ENCODE data around the gene ACTN2. TPM values are rescaled to one million over a fixed set of nuclear protein-coding genes. Genes with fewer than 3 reads are reported as not detected.

Gene ACTN2
- polyA plus RNA-seq, 3 donors, result 0.07 TPM; not detected in 2

DNA sequence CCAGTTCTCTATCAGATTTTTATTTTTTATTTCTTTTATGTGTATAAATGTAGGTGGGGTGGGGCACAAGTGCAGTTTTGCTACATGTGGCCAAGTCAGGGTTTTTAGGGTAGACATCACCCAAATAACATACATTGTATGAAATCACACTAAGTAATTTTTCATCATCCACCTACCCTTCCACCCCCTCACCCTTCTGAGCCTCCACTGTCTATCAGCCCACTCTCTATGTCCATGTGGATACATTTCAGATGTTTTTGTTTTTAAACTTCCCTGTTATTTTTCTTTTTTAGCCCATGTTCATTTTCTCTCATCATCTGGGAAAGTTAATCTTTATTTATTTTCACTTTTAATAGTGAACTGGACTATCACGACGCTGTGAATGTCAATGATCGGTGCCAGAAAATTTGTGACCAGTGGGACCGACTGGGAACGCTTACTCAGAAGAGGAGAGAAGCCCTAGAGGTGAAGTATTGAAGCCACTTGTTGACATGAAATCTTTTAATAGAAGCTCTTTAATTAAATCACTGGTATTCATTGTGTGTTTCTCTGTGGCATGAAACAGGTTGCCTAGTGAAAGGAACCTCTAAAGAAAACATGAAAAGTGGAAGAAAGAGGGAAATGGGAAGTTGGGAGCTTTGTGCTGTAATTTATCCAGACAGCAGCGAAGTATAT, 61.1 kb downstream of the ACTN2 start:
- H3K27ac Mint-ChIP-seq, result no peak overlapping the region
- H2AFZ ChIP-seq (ENCODE audit: insufficient read depth, low read depth, low read length, poor library complexity, severe bottlenecking), result no peak overlapping the region
- TF ChIP-seq, protein P1, sequence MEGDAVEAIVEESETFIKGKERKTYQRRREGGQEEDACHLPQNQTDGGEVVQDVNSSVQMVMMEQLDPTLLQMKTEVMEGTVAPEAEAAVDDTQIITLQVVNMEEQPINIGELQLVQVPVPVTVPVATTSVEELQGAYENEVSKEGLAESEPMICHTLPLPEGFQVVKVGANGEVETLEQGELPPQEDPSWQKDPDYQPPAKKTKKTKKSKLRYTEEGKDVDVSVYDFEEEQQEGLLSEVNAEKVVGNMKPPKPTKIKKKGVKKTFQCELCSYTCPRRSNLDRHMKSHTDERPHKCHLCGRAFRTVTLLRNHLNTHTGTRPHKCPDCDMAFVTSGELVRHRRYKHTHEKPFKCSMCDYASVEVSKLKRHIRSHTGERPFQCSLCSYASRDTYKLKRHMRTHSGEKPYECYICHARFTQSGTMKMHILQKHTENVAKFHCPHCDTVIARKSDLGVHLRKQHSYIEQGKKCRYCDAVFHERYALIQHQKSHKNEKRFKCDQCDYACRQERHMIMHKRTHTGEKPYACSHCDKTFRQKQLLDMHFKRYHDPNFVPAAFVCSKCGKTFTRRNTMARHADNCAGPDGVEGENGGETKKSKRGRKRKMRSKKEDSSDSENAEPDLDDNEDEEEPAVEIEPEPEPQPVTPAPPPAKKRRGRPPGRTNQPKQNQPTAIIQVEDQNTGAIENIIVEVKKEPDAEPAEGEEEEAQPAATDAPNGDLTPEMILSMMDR (IDR thresholded peaks at IDR 0.05), result no peak
- H3K9ac ChIP-seq (ENCODE audit: insufficient read depth, low read length, poor library complexity, severe bottlenecking), result no peak overlapping the region
- H3K4me1 Mint-ChIP-seq, result peaks cover 4% of the 10 kb centered on the region
- H3K4me3 Mint-ChIP-seq, result no peak overlapping the region
- H3K4me1 ChIP-seq (ENCODE audit: control insufficient read depth in 1 of 2, insufficient read depth in 2 of 2, low read length in 2 of 2), result no peaks in the 10 kb centered on the region
- H3K27me3 Mint-ChIP-seq (ENCODE audit: low read depth in 3 of 3), result peaks cover 2 to 13% (median 5%) of the 10 kb centered on the region in 3 donors
- H3K36me3 Mint-ChIP-seq, result no peaks in the 10 kb centered on the region
- no peaks in the 10 kb centered on the region for H3K36me3 ChIP-seq (replicated peaks in 1 of 2; ENCODE audit: control insufficient read depth in 1 of 2, insufficient read depth in 2 of 2, low read length in 2 of 2)
- no peaks in the 10 kb centered on the region for H3K27me3 ChIP-seq (ENCODE audit: control insufficient read depth in 2 of 2, insufficient read depth in 2 of 2, low read length in 2 of 2)
- no peak overlapping the region for H3K27ac ChIP-seq (ENCODE audit: low read depth in 1 of 2, low read length in 2 of 2)
- H3K4me2 ChIP-seq (replicated peaks; ENCODE audit: extremely low read depth, low read length, poor library complexity, severe bottlenecking), result no peak overlapping the region
- peaks cover 0 to 2% (median 0%) of the 10 kb centered on the region in 7 donors for H3K9me3 Mint-ChIP-seq
- no peaks in the 10 kb centered on the region for H3K79me2 ChIP-seq (ENCODE audit: insufficient read depth, low read length)
- no peak for DNase-seq
- H3K4me3 ChIP-seq (replicated peaks in 1 of 3; ENCODE audit: low read depth in 2 of 3, low read length in 3 of 3), result no peak overlapping the region
- intact Hi-C loops (cut with micrococcal nuclease), result no loop called here
- WGBS (ENCODE audit: insufficient coverage), result no CpG with 5 or more reads among the region's 6 CpGs
- H4K20me1 ChIP-seq (ENCODE audit: insufficient read depth, low read length), result no peaks in the 10 kb centered on the region
- H3K9me3 ChIP-seq (replicated peaks in 1 of 2; ENCODE audit: control insufficient read depth in 1 of 2, insufficient read depth in 1 of 2, low read length in 2 of 2), result no peaks in the 10 kb centered on the region

DNA sequence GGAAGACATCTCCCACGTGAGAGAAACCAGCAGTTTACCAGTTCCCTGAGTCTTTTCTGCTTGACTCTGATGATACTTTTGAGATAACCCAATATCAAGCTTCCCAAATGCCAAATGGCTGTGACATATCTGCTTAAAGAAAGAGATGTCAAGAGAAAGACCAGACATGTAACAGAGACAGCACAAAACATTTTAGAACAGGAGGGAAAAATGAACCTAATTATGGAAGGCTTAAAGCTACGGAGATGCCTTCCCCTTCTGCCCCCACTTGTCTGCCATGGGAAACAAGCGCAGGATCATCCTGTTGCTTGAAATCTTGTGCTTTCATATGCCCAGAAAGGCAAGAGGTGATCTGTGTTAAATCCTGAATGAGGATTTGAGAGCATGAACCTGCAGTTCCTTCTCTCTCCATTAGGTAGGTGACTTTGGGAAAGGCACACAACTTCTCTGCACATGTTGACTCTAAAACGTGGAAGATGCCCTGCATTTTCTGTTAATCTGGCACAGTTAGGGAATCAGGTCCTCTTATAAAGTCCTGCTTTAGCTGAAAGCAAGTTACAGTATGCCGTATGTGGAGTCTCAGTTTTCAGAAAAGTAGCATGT, 62.1 kb downstream of the ACTN2 start:
- peaks cover 0 to 2% (median 0%) of the 10 kb centered on the region in 7 donors for H3K9me3 Mint-ChIP-seq
- no peak overlapping the region for H3K4me3 ChIP-seq (replicated peaks in 1 of 3; ENCODE audit: low read depth in 2 of 3, low read length in 3 of 3)
- H3K9ac ChIP-seq (ENCODE audit: insufficient read depth, low read length, poor library complexity, severe bottlenecking), result no peak overlapping the region
- H3K36me3 Mint-ChIP-seq, result no peaks in the 10 kb centered on the region
- intact Hi-C loops (cut with micrococcal nuclease), result no loop called here
- H3K36me3 ChIP-seq (replicated peaks in 1 of 2; ENCODE audit: control insufficient read depth in 1 of 2, insufficient read depth in 2 of 2, low read length in 2 of 2), result no peaks in the 10 kb centered on the region
- H3K4me1 Mint-ChIP-seq, result peaks cover 4% of the 10 kb centered on the region
- H3K4me2 ChIP-seq (replicated peaks; ENCODE audit: extremely low read depth, low read length, poor library complexity, severe bottlenecking), result no peak overlapping the region
- no peak for DNase-seq
- no peaks in the 10 kb centered on the region for H3K27me3 ChIP-seq (ENCODE audit: control insufficient read depth in 2 of 2, insufficient read depth in 2 of 2, low read length in 2 of 2)
- H3K4me3 Mint-ChIP-seq, result no peak overlapping the region
- H3K27me3 Mint-ChIP-seq (ENCODE audit: low read depth in 3 of 3), result peaks cover 2 to 13% (median 5%) of the 10 kb centered on the region in 3 donors
- no peaks in the 10 kb centered on the region for H4K20me1 ChIP-seq (ENCODE audit: insufficient read depth, low read length)
- no peaks in the 10 kb centered on the region for H3K79me2 ChIP-seq (ENCODE audit: insufficient read depth, low read length)
- no peaks in the 10 kb centered on the region for H3K9me3 ChIP-seq (replicated peaks in 1 of 2; ENCODE audit: control insufficient read depth in 1 of 2, insufficient read depth in 1 of 2, low read length in 2 of 2)
- H3K4me1 ChIP-seq (ENCODE audit: control insufficient read depth in 1 of 2, insufficient read depth in 2 of 2, low read length in 2 of 2), result no peaks in the 10 kb centered on the region
- WGBS (ENCODE audit: insufficient coverage), result 60% methylated on average over 2 of the region's 5 CpGs
- TF ChIP-seq, protein P1 (IDR thresholded peaks at IDR 0.05), result peak; percentile 8
- no peak overlapping the region for H2AFZ ChIP-seq (ENCODE audit: insufficient read depth, low read depth, low read length, poor library complexity, severe bottlenecking)
- H3K27ac ChIP-seq (ENCODE audit: low read depth in 1 of 2, low read length in 2 of 2), result no peak overlapping the region
- H3K27ac Mint-ChIP-seq, result no peak overlapping the region

Measured in CD14-positive monocyte (primary cell).